Prostate gland (tissue), 2 donors: ENCODE data around the gene C17orf67. TPM values are rescaled to one million over a fixed set of nuclear protein-coding genes. Genes with fewer than 3 reads are reported as not detected.

Experiments
- DNase-seq: peaks from one replicate; pipeline ENCODE4 v3.0.0-alpha.2; 2019; ENCODE audit warnings: low spot score
- H3K27ac ChIP-seq, 2 donors: fragments of 200-600 bp; sonication (generic); 2 replicates each; pipeline ENCODE4 v1.5.1; 2017 to 2019
- H3K27me3 ChIP-seq: fragments of 200-600 bp; sonication (generic); replicated peaks from 2 replicates; pipeline ENCODE4 v1.5.1; 2019; ENCODE audit not compliant: insufficient read depth
- H3K36me3 ChIP-seq, 2 donors: fragments of 200-600 bp; sonication (generic); 1 replicate in 1 of 2; 2 replicates in 1 of 2; pipeline versions ENCODE4 v1.5.1 to v1.8.1; 2017 to 2019
- H3K4me1 ChIP-seq: fragments of 200-600 bp; sonication (generic); replicated peaks from 2 replicates; pipeline ENCODE4 v1.5.1; 2019
- H3K4me3 ChIP-seq, 2 donors: fragments of 200-600 bp; sonication (generic); 2 replicates each; pipeline ENCODE4 v1.5.1; 2017 to 2019
- H3K9me3 ChIP-seq: fragments of 200-600 bp; sonication (generic); 2 replicates; pipeline ENCODE4 v1.5.1; 2017
- CTCF ChIP-seq, 4 experiments: fragments of 200-600 bp in 2 of 4; fragments of 450-650 bp in 2 of 4; sonication (generic) in 2 of 4; IDR thresholded peaks; 1 replicate in 3 of 4; 2 replicates in 1 of 4; pipeline ENCODE4 v1.5.1; 2016 to 2019; ENCODE audit warnings: antibody characterized with exemption in 4 of 4, mild to moderate bottlenecking in 2 of 4, moderate library complexity in 2 of 4
- POLR2A ChIP-seq: fragments of 450-650 bp; IDR thresholded peaks from one replicate; pipeline ENCODE4 v1.6.1; 2016; ENCODE audit warnings: antibody characterized with exemption, mild to moderate bottlenecking
- POLR2AphosphoS5 ChIP-seq: sonication (generic); formaldehyde crosslinking; IDR thresholded peaks from one replicate; pipeline ENCODE4 v1.6.1; 2017; ENCODE audit warnings: antibody characterized with exemption
- WGBS: methylation state at CpG from one replicate; pipeline ENCODE4 v1.1.5; 2018; 5-methylcytosine and 5-hydroxymethylcytosine counted together
- intact Hi-C: fragments of 100-400 bp; cut with DNase I; formaldehyde crosslinking; loops from one replicate; pipeline ENCODE4 v1.14.2; 2022
- total RNA-seq, 2 donors: library from RNA; depleted of rRNA; stranded (reverse); fragments of >200 nt; gene quantifications; one replicate each; pipeline ENCODE4 v1.1.0, GENCODE V29; 2016

The C17orf67 gene
- total RNA-seq, 2 donors from 2014 or later: 2.5 to 2.6 TPM

- TF ChIP-seq POLR2A: no peak
- Histone ChIP-seq H3K27ac (no peak overlapping the region), H3K4me3 (no peak overlapping the region), H3K36me3 (no peaks in the 10 kb centered on the region), H3K27me3 (no peaks in the 10 kb centered on the region), H3K4me1 (no peaks in the 10 kb centered on the region), H3K9me3 (no peaks in the 10 kb centered on the region)
- 86% methylated on average over 3 of the region's 3 CpGs for WGBS
- intact Hi-C loops: no loop called here
- DNase-seq: no peak
Measured at GRCh38 chr17:56773124-56773523, 60.6 kb downstream of the C17orf67 start.

- Histone ChIP-seq H3K9me3 (no peaks in the 10 kb centered on the region), H3K27me3 (no peaks in the 10 kb centered on the region), H3K4me1 (no peaks in the 10 kb centered on the region), H3K36me3 (no peaks in the 10 kb centered on the region), H3K27ac (no peak overlapping the region), H3K4me3 (no peak overlapping the region)
- TF ChIP-seq POLR2A: no peak
- no peak for TF ChIP-seq CTCF (IDR thresholded peaks at IDR 0.05)
- no peak for TF ChIP-seq POLR2AphosphoS5
- intact Hi-C loops: no loop called here
- no peak for DNase-seq
- 71% methylated on average over 8 of the region's 8 CpGs for WGBS
Measured at GRCh38 chr17:56772442-56772841, 61.3 kb downstream of the C17orf67 start.

- TF ChIP-seq POLR2AphosphoS5: no peak
- no peak for TF ChIP-seq POLR2A
- TF ChIP-seq CTCF (IDR thresholded peaks at IDR 0.05): no peak
- no peak overlapping the region for H3K4me3 ChIP-seq
- DNase-seq: no peak
- H3K27me3 ChIP-seq: no peaks in the 10 kb centered on the region
- H3K36me3 ChIP-seq: no peaks in the 10 kb centered on the region
- H3K9me3 ChIP-seq: no peaks in the 10 kb centered on the region
- H3K27ac ChIP-seq: no peak overlapping the region
- intact Hi-C loops: no loop called here
- 93% methylated on average over 4 of the region's 4 CpGs for WGBS
- no peaks in the 10 kb centered on the region for H3K4me1 ChIP-seq
Measured at GRCh38 chr17:56771975-56772374, 61.7 kb downstream of the C17orf67 start.

GRCh38 chr17:56771563-56771962, 62.2 kb downstream of the C17orf67 start:
- 68% methylated on average over 2 of the region's 2 CpGs for WGBS

GRCh38 chr17:56770427-56770826, 63.3 kb downstream of the C17orf67 start:
- H3K4me1 ChIP-seq: no peaks in the 10 kb centered on the region
- intact Hi-C loops: no loop called here
- no peaks in the 10 kb centered on the region for H3K27me3 ChIP-seq
- no peaks in the 10 kb centered on the region for H3K36me3 ChIP-seq
- TF ChIP-seq CTCF (IDR thresholded peaks at IDR 0.05) (no peak), POLR2AphosphoS5 (no peak), POLR2A (no peak)
- H3K27ac ChIP-seq: no peak overlapping the region
- no peak overlapping the region for H3K4me3 ChIP-seq
- DNase-seq: no peak
- no peaks in the 10 kb centered on the region for H3K9me3 ChIP-seq

More at GRCh38 chr17:56771563-56771962, 62.2 kb downstream of the C17orf67 start:
- TF ChIP-seq CTCF (IDR thresholded peaks at IDR 0.05) (no peak), POLR2A (no peak), POLR2AphosphoS5 (no peak)
- Histone ChIP-seq H3K4me3 (no peak overlapping the region), H3K27me3 (no peaks in the 10 kb centered on the region), H3K36me3 (no peaks in the 10 kb centered on the region), H3K4me1 (no peaks in the 10 kb centered on the region), H3K9me3 (no peaks in the 10 kb centered on the region), H3K27ac (no peak overlapping the region)
- intact Hi-C loops: no loop called here
- no peak for DNase-seq
